Measurements from ENCODE around the gene USP3. TPM values are rescaled to one million over a fixed set of nuclear protein-coding genes. Genes with fewer than 3 reads are reported as not detected.

Gene USP3
- total RNA-seq (10 to 100 TPM; 46.4 to 66.5 (median 64.8) TPM), polyA plus RNA-seq (10 to 100 TPM; 20.4 to 31.4 (median 26.4) TPM)

- H3K36me3 ChIP-seq: no peaks in the 10 kb centered on the region
- peak within 1 kb of the TSS; percentile 75 to 87 (median 80) for H3K4me3 ChIP-seq
- 0% methylated on average over 88 of the region's 88 CpGs for WGBS, 2 donors
- no peaks in the 10 kb centered on the region for H3K9me3 ChIP-seq
- H3K27me3 ChIP-seq: no peaks in the 10 kb centered on the region
- intact Hi-C loops (cut with DNase I): no loop called here
- peak; percentile 98 for DNase-seq
- H3K27ac ChIP-seq: peak within 1 kb of the TSS; percentile 94 to 99 (median 98)
- H3K4me1 ChIP-seq: peaks cover 5 to 71% (median 60%) of the 10 kb centered on the region in 4 donors
- TF ChIP-seq EP300 (IDR thresholded peaks at IDR 0.05) (peak in 1 of 4 donors; percentile 29), POLR2AphosphoS5 (IDR thresholded peaks at IDR 0.05) (peak; percentile 95 to 98 (median 98)), CTCF (IDR thresholded peaks at IDR 0.05) (peak in 1 of 4 experiments; percentile 51), POLR2A (IDR thresholded peaks at IDR 0.05) (peak; percentile 51 to 85)
Observed at GRCh38 chr15:63504247-63504978, at the start of gene USP3. Gene USP3, plus strand, starts transcription at chr15:63504593. Its CDS starts 147 bp downstream, at chr15:63504740.

- Histone ChIP-seq H3K36me3 (no peaks in the 10 kb centered on the region), H3K4me3 (no peak overlapping the region), H3K27me3 (no peaks in the 10 kb centered on the region), H3K4me1 (peaks cover 0 to 3% (median 1%) of the 10 kb centered on the region in 4 donors), H3K27ac (no peak overlapping the region), H3K9me3 (no peaks in the 10 kb centered on the region)
- WGBS, 2 donors: 85 to 92% methylated on average over 1 of the region's 1 CpG
- intact Hi-C loops (cut with DNase I): no loop called here
- TF ChIP-seq POLR2AphosphoS5 (IDR thresholded peaks at IDR 0.05): no peak
- no peak for TF ChIP-seq EP300 (IDR thresholded peaks at IDR 0.05)
- TF ChIP-seq CTCF (IDR thresholded peaks at IDR 0.05): no peak
- no peak for TF ChIP-seq POLR2A (IDR thresholded peaks at IDR 0.05)
- DNase-seq: no peak
Observed at GRCh38 chr15:63456258-63456657, 48.1 kb upstream of the USP3 start.

- 65 to 76% methylated on average over 5 of the region's 5 CpGs for WGBS, 2 donors
- TF ChIP-seq EP300 (IDR thresholded peaks at IDR 0.05): no peak
- no peak for TF ChIP-seq POLR2A (IDR thresholded peaks at IDR 0.05)
- no peak for TF ChIP-seq CTCF (IDR thresholded peaks at IDR 0.05)
- no peak for TF ChIP-seq POLR2AphosphoS5 (IDR thresholded peaks at IDR 0.05)
- no peaks in the 10 kb centered on the region for H3K36me3 ChIP-seq
- H3K4me3 ChIP-seq: no peak overlapping the region
- H3K27me3 ChIP-seq: no peaks in the 10 kb centered on the region
- H3K9me3 ChIP-seq: no peaks in the 10 kb centered on the region
- no peak overlapping the region for H3K27ac ChIP-seq
- H3K4me1 ChIP-seq: peaks cover 0 to 14% (median 12%) of the 10 kb centered on the region in 4 donors
- DNase-seq: no peak
- intact Hi-C loops (cut with DNase I): no loop called here
Observed at GRCh38 chr15:63457379-63457778, 47.0 kb upstream of the USP3 start.

GRCh38 chr15:63458026-63458425 lies 46.4 kb upstream of the USP3 start:
- Histone ChIP-seq H3K4me3 (no peak overlapping the region), H3K27ac (no peak overlapping the region), H3K4me1 (peaks cover 0 to 21% (median 18%) of the 10 kb centered on the region in 4 donors), H3K36me3 (no peaks in the 10 kb centered on the region), H3K27me3 (no peaks in the 10 kb centered on the region), H3K9me3 (no peaks in the 10 kb centered on the region)
- intact Hi-C loops (cut with DNase I): no loop called here
- TF ChIP-seq EP300 (IDR thresholded peaks at IDR 0.05) (no peak), POLR2AphosphoS5 (IDR thresholded peaks at IDR 0.05) (no peak), POLR2A (IDR thresholded peaks at IDR 0.05) (no peak), CTCF (IDR thresholded peaks at IDR 0.05) (no peak)
- WGBS, 2 donors: 83 to 85% methylated on average over 5 of the region's 5 CpGs
- DNase-seq: no peak
